HCT116 (cell line): ENCODE results near the gene FAM170B.

ENCODE experiments used
- CBX3 ChIP-seq: IDR thresholded peaks from 2 replicates; pipeline ENCODE4 v1.6.1; 2012; ENCODE audit warnings: low read depth
- CEBPB ChIP-seq: IDR thresholded peaks from 2 replicates; pipeline ENCODE4 v1.6.1; 2012; ENCODE audit warnings: low read depth
- EZH2 ChIP-seq: fragments of 200-600 bp; sonication (generic); IDR thresholded peaks from 2 replicates; pipeline ENCODE4 v1.6.1; 2017; ENCODE audit warnings: antibody characterized with exemption, mixed run types
- EZH2phosphoT487 ChIP-seq: fragments of 200-600 bp; IDR thresholded peaks from 2 replicates; pipeline ENCODE4 v1.6.1; 2018; ENCODE audit warnings: antibody characterized with exemption, borderline replicate concordance
- FOSL1 ChIP-seq: IDR thresholded peaks from 2 replicates; pipeline ENCODE4 v1.6.1; 2012; ENCODE audit warnings: low read depth
- POLR2A ChIP-seq: IDR thresholded peaks from 2 replicates; pipeline ENCODE4 v1.7.0; 2011; ENCODE audit warnings: borderline replicate concordance; ENCODE audit not compliant: insufficient read depth, insufficient read length; ENCODE audit errors: extremely low read depth
- POLR2AphosphoS5 ChIP-seq: IDR thresholded peaks from 2 replicates; pipeline ENCODE4 v1.6.1; 2011; ENCODE audit warnings: mild to moderate bottlenecking, low read depth, low read length, moderate library complexity
- SP1 ChIP-seq: IDR thresholded peaks from 2 replicates; pipeline ENCODE4 v1.6.1; 2012; ENCODE audit warnings: low read depth
- TF ChIP-seq, protein P1 (sequence below): IDR thresholded peaks from 2 replicates; pipeline ENCODE4 v1.6.1; 2012
- TF ChIP-seq, protein P2 (sequence below), 3 experiments: fragments of 200-600 bp in 1 of 3; sonication (generic) in 1 of 3; IDR thresholded peaks in 2 of 3; conservative IDR thresholded peaks in 1 of 3; 2 replicates each; pipeline ENCODE4 v1.5.1; 2012 to 2017; ENCODE audit warnings: low read depth in 2 of 3, low read length in 2 of 3, antibody characterized with exemption in 1 of 3, borderline replicate concordance in 1 of 3, control low read depth in 1 of 3, mild to moderate bottlenecking in 1 of 3, mixed read lengths in 1 of 3, mixed run types in 1 of 3, moderate library complexity in 1 of 3; ENCODE audit not compliant: insufficient read depth in 1 of 3
- TF ChIP-seq, protein P3 (sequence below): IDR thresholded peaks from 2 replicates; pipeline ENCODE4 v1.6.1; 2012
- TF ChIP-seq, protein P4 (sequence below): IDR thresholded peaks from 2 replicates; pipeline ENCODE4 v1.6.1; 2012; ENCODE audit warnings: low read depth
- TF ChIP-seq, protein P5 (sequence below): IDR thresholded peaks from 2 replicates; pipeline ENCODE4 v1.6.1; 2011; ENCODE audit warnings: mild to moderate bottlenecking, low read length, moderate library complexity; ENCODE audit not compliant: insufficient replicate concordance; ENCODE audit errors: extremely low read depth

DNA sequence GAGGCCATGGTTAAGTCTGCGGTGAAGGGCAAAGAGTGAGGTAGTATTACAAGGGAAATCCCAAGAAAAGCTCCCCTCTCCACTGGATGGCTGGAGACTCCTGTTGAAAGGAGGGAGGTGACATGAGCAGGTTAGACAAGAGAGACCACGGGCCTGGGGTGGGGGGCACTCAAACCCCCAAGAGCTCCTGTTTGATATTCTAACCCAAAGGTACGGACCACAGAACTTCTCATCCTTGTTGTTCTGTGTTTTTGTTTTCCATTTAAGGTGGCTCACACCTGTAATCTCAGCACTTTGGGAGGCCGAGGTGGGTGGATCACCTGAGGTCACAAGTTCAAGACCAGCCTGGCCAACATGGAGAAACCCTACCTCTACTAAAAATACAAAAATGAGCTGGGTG lies 30.1 kb downstream of the FAM170B start:
- TF ChIP-seq, protein P1, sequence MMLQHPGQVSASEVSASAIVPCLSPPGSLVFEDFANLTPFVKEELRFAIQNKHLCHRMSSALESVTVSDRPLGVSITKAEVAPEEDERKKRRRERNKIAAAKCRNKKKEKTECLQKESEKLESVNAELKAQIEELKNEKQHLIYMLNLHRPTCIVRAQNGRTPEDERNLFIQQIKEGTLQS, result no peak
- TF ChIP-seq, protein P2, sequence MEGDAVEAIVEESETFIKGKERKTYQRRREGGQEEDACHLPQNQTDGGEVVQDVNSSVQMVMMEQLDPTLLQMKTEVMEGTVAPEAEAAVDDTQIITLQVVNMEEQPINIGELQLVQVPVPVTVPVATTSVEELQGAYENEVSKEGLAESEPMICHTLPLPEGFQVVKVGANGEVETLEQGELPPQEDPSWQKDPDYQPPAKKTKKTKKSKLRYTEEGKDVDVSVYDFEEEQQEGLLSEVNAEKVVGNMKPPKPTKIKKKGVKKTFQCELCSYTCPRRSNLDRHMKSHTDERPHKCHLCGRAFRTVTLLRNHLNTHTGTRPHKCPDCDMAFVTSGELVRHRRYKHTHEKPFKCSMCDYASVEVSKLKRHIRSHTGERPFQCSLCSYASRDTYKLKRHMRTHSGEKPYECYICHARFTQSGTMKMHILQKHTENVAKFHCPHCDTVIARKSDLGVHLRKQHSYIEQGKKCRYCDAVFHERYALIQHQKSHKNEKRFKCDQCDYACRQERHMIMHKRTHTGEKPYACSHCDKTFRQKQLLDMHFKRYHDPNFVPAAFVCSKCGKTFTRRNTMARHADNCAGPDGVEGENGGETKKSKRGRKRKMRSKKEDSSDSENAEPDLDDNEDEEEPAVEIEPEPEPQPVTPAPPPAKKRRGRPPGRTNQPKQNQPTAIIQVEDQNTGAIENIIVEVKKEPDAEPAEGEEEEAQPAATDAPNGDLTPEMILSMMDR (IDR thresholded peaks at IDR 0.05 in 2 of 3, conservative IDR thresholded peaks at IDR 0.05 in 1 of 3; ENCODE audit: borderline replicate concordance in 1 of 3, insufficient read depth in 1 of 3, low read depth in 2 of 3, low read length in 2 of 3), result no peak
- TF ChIP-seq CBX3, result no peak
- TF ChIP-seq CEBPB, result no peak
- TF ChIP-seq FOSL1, result no peak
- no peak for TF ChIP-seq EZH2
- TF ChIP-seq POLR2A, result no peak
- TF ChIP-seq, protein P3, sequence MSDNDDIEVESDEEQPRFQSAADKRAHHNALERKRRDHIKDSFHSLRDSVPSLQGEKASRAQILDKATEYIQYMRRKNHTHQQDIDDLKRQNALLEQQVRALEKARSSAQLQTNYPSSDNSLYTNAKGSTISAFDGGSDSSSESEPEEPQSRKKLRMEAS, result no peak
- TF ChIP-seq POLR2AphosphoS5, result no peak
- TF ChIP-seq, protein P4, sequence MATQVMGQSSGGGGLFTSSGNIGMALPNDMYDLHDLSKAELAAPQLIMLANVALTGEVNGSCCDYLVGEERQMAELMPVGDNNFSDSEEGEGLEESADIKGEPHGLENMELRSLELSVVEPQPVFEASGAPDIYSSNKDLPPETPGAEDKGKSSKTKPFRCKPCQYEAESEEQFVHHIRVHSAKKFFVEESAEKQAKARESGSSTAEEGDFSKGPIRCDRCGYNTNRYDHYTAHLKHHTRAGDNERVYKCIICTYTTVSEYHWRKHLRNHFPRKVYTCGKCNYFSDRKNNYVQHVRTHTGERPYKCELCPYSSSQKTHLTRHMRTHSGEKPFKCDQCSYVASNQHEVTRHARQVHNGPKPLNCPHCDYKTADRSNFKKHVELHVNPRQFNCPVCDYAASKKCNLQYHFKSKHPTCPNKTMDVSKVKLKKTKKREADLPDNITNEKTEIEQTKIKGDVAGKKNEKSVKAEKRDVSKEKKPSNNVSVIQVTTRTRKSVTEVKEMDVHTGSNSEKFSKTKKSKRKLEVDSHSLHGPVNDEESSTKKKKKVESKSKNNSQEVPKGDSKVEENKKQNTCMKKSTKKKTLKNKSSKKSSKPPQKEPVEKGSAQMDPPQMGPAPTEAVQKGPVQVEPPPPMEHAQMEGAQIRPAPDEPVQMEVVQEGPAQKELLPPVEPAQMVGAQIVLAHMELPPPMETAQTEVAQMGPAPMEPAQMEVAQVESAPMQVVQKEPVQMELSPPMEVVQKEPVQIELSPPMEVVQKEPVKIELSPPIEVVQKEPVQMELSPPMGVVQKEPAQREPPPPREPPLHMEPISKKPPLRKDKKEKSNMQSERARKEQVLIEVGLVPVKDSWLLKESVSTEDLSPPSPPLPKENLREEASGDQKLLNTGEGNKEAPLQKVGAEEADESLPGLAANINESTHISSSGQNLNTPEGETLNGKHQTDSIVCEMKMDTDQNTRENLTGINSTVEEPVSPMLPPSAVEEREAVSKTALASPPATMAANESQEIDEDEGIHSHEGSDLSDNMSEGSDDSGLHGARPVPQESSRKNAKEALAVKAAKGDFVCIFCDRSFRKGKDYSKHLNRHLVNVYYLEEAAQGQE, result no peak
- TF ChIP-seq, protein P5, sequence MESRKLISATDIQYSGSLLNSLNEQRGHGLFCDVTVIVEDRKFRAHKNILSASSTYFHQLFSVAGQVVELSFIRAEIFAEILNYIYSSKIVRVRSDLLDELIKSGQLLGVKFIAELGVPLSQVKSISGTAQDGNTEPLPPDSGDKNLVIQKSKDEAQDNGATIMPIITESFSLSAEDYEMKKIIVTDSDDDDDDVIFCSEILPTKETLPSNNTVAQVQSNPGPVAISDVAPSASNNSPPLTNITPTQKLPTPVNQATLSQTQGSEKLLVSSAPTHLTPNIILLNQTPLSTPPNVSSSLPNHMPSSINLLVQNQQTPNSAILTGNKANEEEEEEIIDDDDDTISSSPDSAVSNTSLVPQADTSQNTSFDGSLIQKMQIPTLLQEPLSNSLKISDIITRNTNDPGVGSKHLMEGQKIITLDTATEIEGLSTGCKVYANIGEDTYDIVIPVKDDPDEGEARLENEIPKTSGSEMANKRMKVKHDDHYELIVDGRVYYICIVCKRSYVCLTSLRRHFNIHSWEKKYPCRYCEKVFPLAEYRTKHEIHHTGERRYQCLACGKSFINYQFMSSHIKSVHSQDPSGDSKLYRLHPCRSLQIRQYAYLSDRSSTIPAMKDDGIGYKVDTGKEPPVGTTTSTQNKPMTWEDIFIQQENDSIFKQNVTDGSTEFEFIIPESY, result no peak
- no peak for TF ChIP-seq EZH2phosphoT487
- TF ChIP-seq SP1, result no peak
